Osteoblast (primary cell): ENCODE measurements around the gene ABCB8. TPM values are rescaled to one million over a fixed set of nuclear protein-coding genes. Genes with fewer than 3 reads are reported as not detected.
A peak's percentile ranks its signal among the peaks of the same experiment; 100 is the strongest.

ENCODE experiments used
- DNase-seq: peaks from one replicate; pipeline ENCODE4 v3.0.0; 2011; ENCODE audit warnings: low spot score, mixed read lengths; ENCODE audit not compliant: insufficient read length; ENCODE audit errors: missing footprints
- H2AFZ ChIP-seq: 2 replicates; pipeline ENCODE4 v1.6.0; 2011; ENCODE audit warnings: mild to moderate bottlenecking, low read length
- H3K27ac ChIP-seq: 2 replicates; pipeline ENCODE4 v1.5.1; 2011; ENCODE audit warnings: mild to moderate bottlenecking, low read depth, low read length, moderate library complexity
- H3K27me3 ChIP-seq: 2 replicates; pipeline ENCODE4 v1.6.0; 2012; ENCODE audit warnings: mild to moderate bottlenecking, control low read depth, inconsistent platforms, low read length, moderate library complexity; ENCODE audit not compliant: insufficient read depth
- H3K36me3 ChIP-seq: 2 replicates; pipeline ENCODE4 v1.5.1; 2011; ENCODE audit warnings: mild to moderate bottlenecking, low read length, control low read depth, moderate library complexity; ENCODE audit not compliant: insufficient read depth
- H3K4me1 ChIP-seq: 2 replicates; pipeline ENCODE4 v1.5.1; 2011; ENCODE audit warnings: mild to moderate bottlenecking, low read length, control low read depth, moderate library complexity; ENCODE audit not compliant: insufficient read depth
- H3K4me2 ChIP-seq: 2 replicates; pipeline ENCODE4 v1.6.0; 2011; ENCODE audit warnings: mild to moderate bottlenecking, low read length; ENCODE audit not compliant: insufficient read depth
- H3K4me3 ChIP-seq: fragments of 200-600 bp; sonication (generic); 3 replicates; pipeline ENCODE4 v1.5.1; 2012; ENCODE audit warnings: mild to moderate bottlenecking, low read length, inconsistent platforms; ENCODE audit not compliant: insufficient read depth
- H3K79me2 ChIP-seq: 2 replicates; pipeline ENCODE4 v1.6.0; 2012; ENCODE audit warnings: mild to moderate bottlenecking, low read length, control low read depth, inconsistent platforms; ENCODE audit not compliant: insufficient read depth
- H3K9me3 ChIP-seq: 2 replicates; pipeline ENCODE4 v1.5.1; 2011; ENCODE audit warnings: low read depth, low read length, control low read depth
- H4K20me1 ChIP-seq: 2 replicates; pipeline ENCODE4 v1.6.0; 2012; ENCODE audit warnings: mild to moderate bottlenecking, low read length, control low read depth; ENCODE audit not compliant: insufficient read depth
- total RNA-seq: library from RNA; depleted of rRNA; stranded (reverse); fragments of >200 nt; gene quantifications from 2 replicates; pipeline ENCODE4 v1.2.3, GENCODE V29; 2012
- TF ChIP-seq, protein P1 (sequence below): IDR thresholded peaks from 2 replicates; pipeline ENCODE4 v1.5.1; 2011; ENCODE audit warnings: mild to moderate bottlenecking, low read depth, low read length, moderate library complexity; ENCODE audit errors: extremely low read depth

Gene ABCB8
- total RNA-seq, 1 donor, result 32.6 TPM

DNA sequence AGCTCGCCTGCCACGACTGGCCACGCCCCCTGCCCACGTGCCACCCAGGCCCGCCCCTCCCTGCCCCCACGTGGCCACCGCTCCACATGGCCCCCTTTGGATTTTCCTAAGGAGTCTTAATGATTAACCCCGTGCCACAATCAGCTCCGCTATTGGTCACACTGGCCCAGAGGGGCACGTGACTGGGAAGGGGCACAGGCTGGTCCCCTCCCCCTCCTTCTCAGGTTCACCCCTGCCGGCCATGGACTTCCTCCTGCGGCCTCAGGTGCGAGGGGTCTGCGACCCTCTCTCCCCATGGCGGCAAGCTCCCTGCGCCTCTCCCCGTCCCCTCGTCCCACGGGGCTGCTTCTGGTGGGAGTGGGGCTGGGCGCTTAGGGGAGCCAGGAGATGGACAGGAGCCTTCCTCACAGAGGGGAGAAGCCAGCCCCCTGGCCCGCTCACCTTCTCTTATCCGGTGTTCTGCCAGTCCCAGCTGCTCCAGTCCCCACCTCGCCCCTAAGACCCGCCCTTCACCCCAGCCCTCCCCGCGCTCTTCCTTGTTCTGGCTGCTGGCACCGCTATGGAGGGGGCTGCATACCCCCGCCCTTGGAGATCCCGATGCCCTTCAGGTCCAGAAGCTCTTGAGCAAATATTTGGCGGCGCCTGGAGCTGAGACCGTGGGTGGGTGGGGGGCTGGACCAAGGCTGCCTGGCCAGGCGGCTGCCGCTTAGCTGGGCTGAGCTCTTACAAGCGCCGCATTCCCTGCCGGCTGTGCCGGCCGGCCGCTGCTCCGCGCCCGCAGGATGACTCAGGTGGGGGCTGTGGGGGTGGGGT, 34.4 kb downstream of the ABCB8 start:
- H3K27ac ChIP-seq, result peak overlapping the region; percentile 51

GRCh38 chr7:151063212-151063561, 34.9 kb downstream of the ABCB8 start:
- Histone ChIP-seq H3K4me3 (peak overlapping the region; percentile 25), H3K36me3 (peaks cover 30% of the 10 kb centered on the region), H2AFZ (no peak overlapping the region), H4K20me1 (peaks cover 26% of the 10 kb centered on the region), H3K79me2 (peaks cover 43% of the 10 kb centered on the region), H3K27me3 (no peaks in the 10 kb centered on the region), H3K9me3 (no peaks in the 10 kb centered on the region), H3K4me2 (no peak overlapping the region), H3K27ac (peak overlapping the region; percentile 51), H3K4me1 (peaks cover 36% of the 10 kb centered on the region)
- DNase-seq, result no peak
- TF ChIP-seq, protein P1, sequence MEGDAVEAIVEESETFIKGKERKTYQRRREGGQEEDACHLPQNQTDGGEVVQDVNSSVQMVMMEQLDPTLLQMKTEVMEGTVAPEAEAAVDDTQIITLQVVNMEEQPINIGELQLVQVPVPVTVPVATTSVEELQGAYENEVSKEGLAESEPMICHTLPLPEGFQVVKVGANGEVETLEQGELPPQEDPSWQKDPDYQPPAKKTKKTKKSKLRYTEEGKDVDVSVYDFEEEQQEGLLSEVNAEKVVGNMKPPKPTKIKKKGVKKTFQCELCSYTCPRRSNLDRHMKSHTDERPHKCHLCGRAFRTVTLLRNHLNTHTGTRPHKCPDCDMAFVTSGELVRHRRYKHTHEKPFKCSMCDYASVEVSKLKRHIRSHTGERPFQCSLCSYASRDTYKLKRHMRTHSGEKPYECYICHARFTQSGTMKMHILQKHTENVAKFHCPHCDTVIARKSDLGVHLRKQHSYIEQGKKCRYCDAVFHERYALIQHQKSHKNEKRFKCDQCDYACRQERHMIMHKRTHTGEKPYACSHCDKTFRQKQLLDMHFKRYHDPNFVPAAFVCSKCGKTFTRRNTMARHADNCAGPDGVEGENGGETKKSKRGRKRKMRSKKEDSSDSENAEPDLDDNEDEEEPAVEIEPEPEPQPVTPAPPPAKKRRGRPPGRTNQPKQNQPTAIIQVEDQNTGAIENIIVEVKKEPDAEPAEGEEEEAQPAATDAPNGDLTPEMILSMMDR, result no peak

More for the DNA sequence above, 34.4 kb downstream of the ABCB8 start:
- DNase-seq, result peak; percentile 98
- H2AFZ ChIP-seq, result no peak overlapping the region
- H3K36me3 ChIP-seq, result peaks cover 25% of the 10 kb centered on the region
- H3K9me3 ChIP-seq, result no peaks in the 10 kb centered on the region
- peaks cover 26% of the 10 kb centered on the region for H4K20me1 ChIP-seq
- peaks cover 38% of the 10 kb centered on the region for H3K4me1 ChIP-seq
- H3K4me3 ChIP-seq, result peak overlapping the region; percentile 13
- H3K79me2 ChIP-seq, result peaks cover 43% of the 10 kb centered on the region
- no peaks in the 10 kb centered on the region for H3K27me3 ChIP-seq
- TF ChIP-seq, protein P1, result no peak
- peak overlapping the region; percentile 32 for H3K4me2 ChIP-seq

DNA sequence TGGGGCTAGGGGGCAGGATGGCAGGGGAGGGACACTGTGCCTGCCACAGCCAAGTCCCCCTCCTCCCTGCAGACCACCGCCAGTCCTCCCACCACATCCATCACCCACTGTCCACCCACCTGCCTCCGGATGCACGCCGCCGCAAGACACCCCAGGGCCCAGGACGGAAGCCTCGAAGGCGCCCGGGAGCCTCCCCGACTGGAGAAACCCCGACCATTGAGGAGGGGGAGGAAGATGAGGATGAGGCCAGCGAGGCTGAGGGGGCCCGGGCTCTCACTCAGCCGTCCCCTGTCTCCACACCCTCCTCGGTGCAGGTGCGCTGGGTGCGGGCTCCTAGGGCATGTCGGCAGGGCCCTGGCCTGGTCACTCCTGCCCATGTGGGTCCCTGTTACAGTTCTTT, 36.2 kb downstream of the ABCB8 start:
- Histone ChIP-seq H3K4me2 (no peak overlapping the region), H2AFZ (no peak overlapping the region), H3K4me1 (peaks cover 25% of the 10 kb centered on the region), H3K27ac (no peak overlapping the region), H3K36me3 (peaks cover 42% of the 10 kb centered on the region), H3K79me2 (peaks cover 43% of the 10 kb centered on the region), H3K9me3 (no peaks in the 10 kb centered on the region), H4K20me1 (peaks cover 26% of the 10 kb centered on the region), H3K4me3 (no peak overlapping the region), H3K27me3 (no peaks in the 10 kb centered on the region)
- TF ChIP-seq, protein P1, result no peak
- DNase-seq, result no peak

DNA sequence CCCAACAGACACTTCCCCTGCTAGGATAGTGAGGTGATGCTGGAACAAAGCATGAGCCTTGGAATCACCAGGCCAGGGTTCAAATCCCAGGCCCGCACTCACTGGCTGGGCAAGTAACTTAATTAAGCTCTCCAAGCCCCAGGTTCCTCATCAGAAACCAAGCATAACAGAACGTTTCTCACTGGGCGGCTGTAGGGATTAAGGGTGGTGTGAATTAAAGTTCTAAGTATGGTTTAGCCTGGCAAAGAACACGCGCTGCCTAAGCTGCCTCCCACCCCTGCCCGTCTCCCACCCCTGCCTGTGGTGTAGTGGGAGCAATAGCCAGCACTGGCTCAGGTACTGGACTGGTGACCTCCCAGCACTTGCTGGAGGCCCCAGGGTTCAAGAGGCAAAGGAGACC, 36.7 kb downstream of the ABCB8 start:
- Histone ChIP-seq H3K4me1 (peaks cover 25% of the 10 kb centered on the region), H3K79me2 (peaks cover 42% of the 10 kb centered on the region), H3K4me3 (no peak overlapping the region), H3K27ac (no peak overlapping the region), H2AFZ (no peak overlapping the region), H3K4me2 (no peak overlapping the region), H3K9me3 (no peaks in the 10 kb centered on the region), H3K36me3 (peaks cover 48% of the 10 kb centered on the region), H3K27me3 (no peaks in the 10 kb centered on the region), H4K20me1 (peaks cover 26% of the 10 kb centered on the region)
- no peak for DNase-seq
- TF ChIP-seq, protein P1, result no peak
